HL-60 (cell line): ENCODE data around the gene CD34.

Experiments used
- GABPA ChIP-seq: IDR thresholded peaks from 2 replicates; pipeline ENCODE4 v1.6.1; 2012; ENCODE audit warnings: low read depth
- POLR2AphosphoS5 ChIP-seq: IDR thresholded peaks from 2 replicates; pipeline ENCODE4 v1.6.1; 2012; ENCODE audit warnings: low read depth
- TF ChIP-seq, protein P1 (sequence below): IDR thresholded peaks from one replicate; pipeline ENCODE4 v1.5.1; 2011; ENCODE audit warnings: low read length, control low read depth, inconsistent platforms; ENCODE audit not compliant: insufficient read depth
- TF ChIP-seq, protein P2 (sequence below): IDR thresholded peaks from 2 replicates; pipeline ENCODE4 v1.6.1; 2012; ENCODE audit warnings: low read depth; ENCODE audit not compliant: insufficient replicate concordance

DNA sequence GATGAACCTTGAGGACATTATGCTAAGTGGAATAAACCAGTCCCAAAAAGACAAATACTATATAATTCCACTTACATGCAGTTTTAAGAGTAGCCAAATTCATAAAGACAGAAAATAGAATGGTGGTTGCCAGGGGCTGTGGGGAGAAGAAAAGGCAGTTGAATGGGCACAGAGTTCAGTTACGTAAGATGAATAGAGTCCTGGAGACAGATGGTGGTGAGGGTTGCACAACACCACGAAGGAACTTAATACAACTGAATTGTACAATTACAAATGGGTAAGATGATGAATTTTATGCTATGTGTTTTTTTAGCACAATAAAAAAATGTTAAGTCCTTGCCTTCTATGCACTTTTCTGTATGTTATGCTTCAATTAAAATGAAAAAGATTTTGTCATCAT is 66.6 kb downstream of the CD34 start:
- TF ChIP-seq, protein P1, sequence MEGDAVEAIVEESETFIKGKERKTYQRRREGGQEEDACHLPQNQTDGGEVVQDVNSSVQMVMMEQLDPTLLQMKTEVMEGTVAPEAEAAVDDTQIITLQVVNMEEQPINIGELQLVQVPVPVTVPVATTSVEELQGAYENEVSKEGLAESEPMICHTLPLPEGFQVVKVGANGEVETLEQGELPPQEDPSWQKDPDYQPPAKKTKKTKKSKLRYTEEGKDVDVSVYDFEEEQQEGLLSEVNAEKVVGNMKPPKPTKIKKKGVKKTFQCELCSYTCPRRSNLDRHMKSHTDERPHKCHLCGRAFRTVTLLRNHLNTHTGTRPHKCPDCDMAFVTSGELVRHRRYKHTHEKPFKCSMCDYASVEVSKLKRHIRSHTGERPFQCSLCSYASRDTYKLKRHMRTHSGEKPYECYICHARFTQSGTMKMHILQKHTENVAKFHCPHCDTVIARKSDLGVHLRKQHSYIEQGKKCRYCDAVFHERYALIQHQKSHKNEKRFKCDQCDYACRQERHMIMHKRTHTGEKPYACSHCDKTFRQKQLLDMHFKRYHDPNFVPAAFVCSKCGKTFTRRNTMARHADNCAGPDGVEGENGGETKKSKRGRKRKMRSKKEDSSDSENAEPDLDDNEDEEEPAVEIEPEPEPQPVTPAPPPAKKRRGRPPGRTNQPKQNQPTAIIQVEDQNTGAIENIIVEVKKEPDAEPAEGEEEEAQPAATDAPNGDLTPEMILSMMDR, result no peak
- peak; percentile 46; the same call in 1 of the 2 replicates for TF ChIP-seq POLR2AphosphoS5
- TF ChIP-seq GABPA, result no peak
- TF ChIP-seq, protein P2, sequence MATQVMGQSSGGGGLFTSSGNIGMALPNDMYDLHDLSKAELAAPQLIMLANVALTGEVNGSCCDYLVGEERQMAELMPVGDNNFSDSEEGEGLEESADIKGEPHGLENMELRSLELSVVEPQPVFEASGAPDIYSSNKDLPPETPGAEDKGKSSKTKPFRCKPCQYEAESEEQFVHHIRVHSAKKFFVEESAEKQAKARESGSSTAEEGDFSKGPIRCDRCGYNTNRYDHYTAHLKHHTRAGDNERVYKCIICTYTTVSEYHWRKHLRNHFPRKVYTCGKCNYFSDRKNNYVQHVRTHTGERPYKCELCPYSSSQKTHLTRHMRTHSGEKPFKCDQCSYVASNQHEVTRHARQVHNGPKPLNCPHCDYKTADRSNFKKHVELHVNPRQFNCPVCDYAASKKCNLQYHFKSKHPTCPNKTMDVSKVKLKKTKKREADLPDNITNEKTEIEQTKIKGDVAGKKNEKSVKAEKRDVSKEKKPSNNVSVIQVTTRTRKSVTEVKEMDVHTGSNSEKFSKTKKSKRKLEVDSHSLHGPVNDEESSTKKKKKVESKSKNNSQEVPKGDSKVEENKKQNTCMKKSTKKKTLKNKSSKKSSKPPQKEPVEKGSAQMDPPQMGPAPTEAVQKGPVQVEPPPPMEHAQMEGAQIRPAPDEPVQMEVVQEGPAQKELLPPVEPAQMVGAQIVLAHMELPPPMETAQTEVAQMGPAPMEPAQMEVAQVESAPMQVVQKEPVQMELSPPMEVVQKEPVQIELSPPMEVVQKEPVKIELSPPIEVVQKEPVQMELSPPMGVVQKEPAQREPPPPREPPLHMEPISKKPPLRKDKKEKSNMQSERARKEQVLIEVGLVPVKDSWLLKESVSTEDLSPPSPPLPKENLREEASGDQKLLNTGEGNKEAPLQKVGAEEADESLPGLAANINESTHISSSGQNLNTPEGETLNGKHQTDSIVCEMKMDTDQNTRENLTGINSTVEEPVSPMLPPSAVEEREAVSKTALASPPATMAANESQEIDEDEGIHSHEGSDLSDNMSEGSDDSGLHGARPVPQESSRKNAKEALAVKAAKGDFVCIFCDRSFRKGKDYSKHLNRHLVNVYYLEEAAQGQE, result no peak
